ENCODE data around the gene HOXA3.

HOXA3 gene

GRCh38 chr7:27154369-27154768 lies 2.0 kb upstream of the HOXA3 start:
- peaks cover 34% of the 10 kb centered on the region for H3K4me1 ChIP-seq (ENCODE audit: control insufficient read depth, low read length)
- H3F3A ChIP-seq (ENCODE audit: control insufficient read depth, insufficient read depth): no peaks in the 10 kb centered on the region
- H3K9me3 ChIP-seq (ENCODE audit: control insufficient read depth, insufficient read depth, low read length): no peaks in the 10 kb centered on the region
- no peak overlapping the region for H3K27ac ChIP-seq (ENCODE audit: low read depth, low read length)
- TF ChIP-seq CTCF (IDR thresholded peaks at IDR 0.05; ENCODE audit: low read depth, low read length, poor library complexity, severe bottlenecking): no peak
- no peak; the same call in 1 of the 2 replicates for TF ChIP-seq EZH2phosphoT487 (IDR thresholded peaks at IDR 0.05; ENCODE audit: borderline replicate concordance, low read length)
- no peaks in the 10 kb centered on the region for H3K9me2 ChIP-seq (replicated peaks; ENCODE audit: control insufficient read depth, low read length)
- no peak overlapping the region for H3K4me3 ChIP-seq (ENCODE audit: low read length)
- H3K79me2 ChIP-seq (ENCODE audit: control insufficient read depth, low read length): no peaks in the 10 kb centered on the region
- peaks cover 77% of the 10 kb centered on the region for H3K27me3 ChIP-seq (ENCODE audit: control insufficient read depth, low read length)
- H3K36me3 ChIP-seq (ENCODE audit: control insufficient read depth, low read length): no peaks in the 10 kb centered on the region
- no peak overlapping the region for H3K4me2 ChIP-seq (ENCODE audit: low read length)
- H4K20me1 ChIP-seq (ENCODE audit: control insufficient read depth, insufficient read depth, low read depth, low read length): no peaks in the 10 kb centered on the region

DNA sequence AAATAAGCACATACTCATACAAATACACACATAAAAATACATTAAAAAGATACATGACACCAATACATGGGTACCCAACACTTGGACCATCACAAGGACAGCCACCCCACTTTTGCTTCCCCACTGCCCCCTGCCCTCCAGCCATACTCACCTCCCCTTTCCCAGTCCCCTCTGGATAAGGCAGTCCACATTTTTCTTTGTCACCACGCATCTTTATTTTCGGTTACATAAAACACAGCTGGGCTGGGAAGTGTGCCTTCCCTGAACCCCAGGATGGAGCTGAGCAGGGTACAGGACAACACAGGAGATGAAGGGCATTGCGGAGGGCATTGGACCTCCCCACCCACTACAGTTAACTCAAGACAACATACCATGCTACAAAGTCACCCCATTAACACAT lies 1.1 kb upstream of the HOXA3 start:
- no peak overlapping the region for H3K4me3 ChIP-seq (ENCODE audit: low read length)
- TF ChIP-seq EZH2phosphoT487 (IDR thresholded peaks at IDR 0.05; ENCODE audit: borderline replicate concordance, low read length) (no peak), CTCF (IDR thresholded peaks at IDR 0.05; ENCODE audit: low read depth, low read length, poor library complexity, severe bottlenecking) (no peak)
- H3K27ac ChIP-seq (ENCODE audit: low read depth, low read length): no peak overlapping the region
- H3K9me3 ChIP-seq (ENCODE audit: control insufficient read depth, insufficient read depth, low read length): no peaks in the 10 kb centered on the region
- H3K36me3 ChIP-seq (ENCODE audit: control insufficient read depth, low read length): no peaks in the 10 kb centered on the region
- H3K4me2 ChIP-seq (ENCODE audit: low read length): no peak overlapping the region
- H3K4me1 ChIP-seq (ENCODE audit: control insufficient read depth, low read length): peaks cover 39% of the 10 kb centered on the region
- H4K20me1 ChIP-seq (ENCODE audit: control insufficient read depth, insufficient read depth, low read depth, low read length): no peaks in the 10 kb centered on the region
- peaks cover 71% of the 10 kb centered on the region for H3K27me3 ChIP-seq (ENCODE audit: control insufficient read depth, low read length)
- no peaks in the 10 kb centered on the region for H3K79me2 ChIP-seq (ENCODE audit: control insufficient read depth, low read length)
- H3K9me2 ChIP-seq (replicated peaks; ENCODE audit: control insufficient read depth, low read length): no peaks in the 10 kb centered on the region
- H3F3A ChIP-seq (ENCODE audit: control insufficient read depth, insufficient read depth): no peaks in the 10 kb centered on the region

- Histone ChIP-seq H4K20me1 (ENCODE audit: control insufficient read depth, insufficient read depth, low read depth, low read length) (no peaks in the 10 kb centered on the region), H3K4me3 (ENCODE audit: low read length) (no peak overlapping the region), H3K9me3 (ENCODE audit: control insufficient read depth, insufficient read depth, low read length) (no peaks in the 10 kb centered on the region), H3K4me1 (ENCODE audit: control insufficient read depth, low read length) (peaks cover 43% of the 10 kb centered on the region), H3K36me3 (ENCODE audit: control insufficient read depth, low read length) (no peaks in the 10 kb centered on the region), H3K9me2 (replicated peaks; ENCODE audit: control insufficient read depth, low read length) (no peaks in the 10 kb centered on the region), H3K79me2 (ENCODE audit: control insufficient read depth, low read length) (no peaks in the 10 kb centered on the region), H3F3A (ENCODE audit: control insufficient read depth, insufficient read depth) (no peaks in the 10 kb centered on the region), H3K27ac (ENCODE audit: low read depth, low read length) (no peak overlapping the region), H3K4me2 (ENCODE audit: low read length) (peak overlapping the region; percentile 94; the same call in 1 of the 2 replicates), H3K27me3 (ENCODE audit: control insufficient read depth, low read length) (peaks cover 71% of the 10 kb centered on the region)
- TF ChIP-seq EZH2phosphoT487 (IDR thresholded peaks at IDR 0.05; ENCODE audit: borderline replicate concordance, low read length) (no peak), CTCF (IDR thresholded peaks at IDR 0.05; ENCODE audit: low read depth, low read length, poor library complexity, severe bottlenecking) (no peak)
Observed at GRCh38 chr7:27152816-27153442, 546 bp upstream of the HOXA3 start.

Measured in DOHH2 (cell line).